EH (cell line): ENCODE data around the gene PAF1.
A peak's percentile ranks its signal among the peaks of the same experiment; 100 is the strongest.

Experiments used
- DNase-seq: peaks from one replicate; pipeline ENCODE4 v3.0.0-alpha.2; 2015; ENCODE audit warnings: low read depth

PAF1 gene

GRCh38 chr19:39390751-39391437 is at the start of gene PAF1, which contains the start of gene MED29:
PAF1 (minus strand) TSS chr19:39391106; CDS start chr19:39390864, 242 bp downstream.
MED29 (plus strand) TSS chr19:39391378; CDS start chr19:39391423, 45 bp downstream.
- peak; percentile 100 for DNase-seq

GRCh38 chr19:39438270-39438934 is 47.5 kb upstream of the PAF1 start:
- peak; percentile 67 for DNase-seq

- DNase-seq: no peak
These were observed 45.4 kb upstream of the PAF1 start for GRCh38 chr19:39436350-39436716.

DNA sequence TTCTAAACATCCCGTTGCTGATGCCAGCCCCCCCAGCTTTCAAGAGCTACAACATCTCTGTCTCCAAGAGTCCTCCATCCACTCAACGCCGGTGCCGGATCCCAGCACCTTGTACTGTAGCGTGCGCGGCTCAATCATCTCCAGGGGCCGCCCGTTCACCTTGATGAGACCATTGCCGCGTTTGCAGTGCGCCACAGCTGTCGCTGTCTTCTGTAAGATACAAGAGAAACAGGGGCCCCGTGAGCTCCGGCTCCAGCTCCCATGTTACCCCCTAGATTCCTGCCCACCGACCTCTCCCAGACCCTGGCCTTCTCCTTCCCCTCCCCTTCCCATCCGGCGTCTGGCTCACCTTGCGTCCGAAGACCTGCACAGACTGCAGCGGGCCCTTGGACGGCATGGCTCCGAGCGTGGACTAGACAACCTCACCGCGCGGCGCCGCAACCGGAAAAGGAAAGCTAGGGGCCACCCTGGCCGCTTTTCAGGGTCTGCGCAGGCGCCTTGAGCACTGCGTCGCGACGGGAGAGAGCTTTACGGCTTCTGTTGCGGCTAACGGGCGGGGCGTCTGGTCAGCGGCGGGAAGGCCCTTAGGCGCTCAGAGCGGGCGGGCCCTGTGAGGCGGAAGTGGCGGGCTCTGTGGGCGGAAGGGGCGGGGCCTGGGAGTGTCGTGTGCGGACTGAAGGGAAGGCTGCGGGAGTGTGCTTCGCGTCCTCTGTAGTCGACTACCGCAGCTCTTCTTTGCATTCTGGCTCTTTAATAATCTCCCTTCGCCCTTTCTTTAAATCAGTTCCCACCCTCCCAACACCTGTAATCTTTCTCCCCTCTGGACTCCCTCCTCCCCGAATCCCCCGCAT is 44.8 kb upstream of the PAF1 start, which contains the start of gene RPS16:
TSS of gene RPS16 (minus strand) at position 451 of the 851 bp plus-strand sequence. CDS start at position 397, 54 bp downstream.
- peak; percentile 98 for DNase-seq

DNA sequence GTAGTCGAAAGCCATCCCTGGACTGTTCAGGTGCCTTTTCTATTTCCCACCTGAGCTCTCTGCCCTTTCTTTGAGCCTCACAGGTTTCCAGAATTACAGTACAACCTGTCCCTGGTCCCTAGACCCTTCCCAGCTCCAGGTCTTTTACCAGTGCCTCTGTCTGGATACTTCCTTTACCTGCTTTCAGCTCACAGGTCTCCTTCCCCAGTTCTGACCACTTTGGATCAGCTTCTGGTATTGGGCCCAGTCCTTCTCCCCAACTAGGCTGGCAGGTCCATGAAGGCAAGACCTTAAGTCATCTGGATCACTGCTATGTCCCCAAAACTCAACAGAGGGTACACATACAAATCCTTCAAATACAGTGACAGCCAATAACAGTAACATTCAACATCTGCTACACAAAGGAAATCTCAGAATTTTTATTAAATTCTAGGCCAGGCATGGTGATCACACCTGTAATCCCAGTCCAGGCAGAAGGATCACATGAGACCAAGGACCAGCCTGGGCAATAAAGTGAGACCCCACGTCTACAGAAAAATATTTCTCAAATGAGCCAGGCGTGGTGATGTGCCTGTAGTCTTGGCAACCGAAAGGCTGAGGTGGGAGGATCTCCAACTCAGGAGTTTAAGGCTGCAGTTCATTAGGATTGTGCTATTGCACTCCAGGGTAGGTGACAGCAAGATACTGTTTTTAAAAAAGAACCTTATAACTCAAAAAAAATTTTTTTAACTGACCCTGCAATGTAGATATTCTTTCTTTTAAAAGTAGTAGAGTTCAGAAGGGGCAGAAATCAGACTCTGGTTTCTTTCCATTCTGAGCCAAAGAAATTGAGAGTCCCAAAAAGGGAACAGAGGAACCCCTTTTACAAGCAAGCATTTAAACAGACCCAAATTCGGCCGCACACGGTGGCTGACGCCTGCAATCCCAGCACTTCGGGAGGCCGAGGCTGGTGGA is 43.5 kb upstream of the PAF1 start:
- DNase-seq: peak; percentile 23

DNA sequence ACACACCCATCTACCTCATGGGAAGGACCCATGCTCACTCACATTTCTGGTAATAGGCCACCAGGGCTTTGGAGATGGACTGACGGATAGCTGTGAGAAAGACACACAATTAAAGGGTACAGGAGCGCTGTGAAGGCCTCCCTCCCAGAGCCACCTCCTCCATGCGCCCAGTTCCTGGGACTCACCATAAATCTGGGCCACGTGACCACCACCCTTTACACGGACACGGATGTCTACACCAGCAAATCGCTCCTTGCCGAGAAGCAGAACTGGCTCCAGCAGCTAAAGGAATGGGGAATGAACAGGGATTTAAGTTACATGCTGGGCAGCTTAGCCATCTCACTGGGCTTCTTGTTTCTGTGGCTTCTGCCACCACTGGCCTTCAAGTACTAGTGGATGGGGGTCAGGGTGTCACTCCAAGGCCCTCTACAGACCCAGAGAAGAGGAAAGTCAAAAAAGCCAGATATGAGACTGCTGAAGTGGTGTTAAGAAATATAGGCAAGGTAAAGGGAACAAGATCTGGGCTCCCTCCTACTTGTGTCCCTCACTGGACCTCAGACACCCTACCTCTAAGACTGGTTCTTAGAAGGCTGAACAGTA is 42.7 kb upstream of the PAF1 start:
- no peak for DNase-seq

DNA sequence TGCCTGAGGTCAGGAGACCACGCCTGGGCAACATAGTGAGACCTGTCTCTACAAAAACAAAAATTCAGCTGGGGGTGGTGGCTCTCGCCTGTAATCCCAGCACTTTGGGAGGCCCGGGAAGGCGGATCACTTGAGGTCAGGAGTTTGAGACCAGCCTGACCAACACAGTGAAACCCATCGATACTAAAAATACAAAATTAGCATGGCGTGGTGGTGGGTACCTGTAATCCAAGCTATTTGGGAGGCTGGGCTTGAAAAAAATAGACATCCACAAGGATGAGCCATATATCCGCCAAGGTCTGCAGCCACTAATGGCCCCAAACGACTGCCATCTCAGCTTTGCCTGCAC is 41.7 kb upstream of the PAF1 start:
- no peak for DNase-seq

GRCh38 chr19:39430675-39431593 is 40.0 kb upstream of the PAF1 start:
- peak; percentile 81 for DNase-seq

- peak; percentile 95 for DNase-seq
These were observed 37.6 kb upstream of the PAF1 start for GRCh38 chr19:39428283-39429112.

DNA sequence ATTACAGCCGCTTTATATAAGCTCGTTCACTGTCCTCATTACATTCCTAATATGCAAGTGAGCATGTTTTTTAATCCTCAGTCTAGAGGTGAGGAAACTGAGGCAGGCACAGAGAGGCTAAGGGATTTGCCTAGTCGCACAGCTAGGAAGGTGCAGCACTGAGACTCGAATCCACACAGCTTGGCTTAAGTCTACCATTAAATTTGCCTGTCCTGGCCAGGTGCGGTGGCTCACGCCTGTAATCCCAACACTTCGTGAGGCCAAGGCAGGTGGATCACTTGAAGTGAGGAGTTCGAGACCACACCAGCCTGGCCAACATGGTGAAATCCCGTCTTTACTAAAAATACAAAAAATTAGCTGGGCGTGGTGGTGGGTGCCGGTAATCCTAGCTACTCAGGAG is 36.8 kb upstream of the PAF1 start:
- no peak for DNase-seq

DNA sequence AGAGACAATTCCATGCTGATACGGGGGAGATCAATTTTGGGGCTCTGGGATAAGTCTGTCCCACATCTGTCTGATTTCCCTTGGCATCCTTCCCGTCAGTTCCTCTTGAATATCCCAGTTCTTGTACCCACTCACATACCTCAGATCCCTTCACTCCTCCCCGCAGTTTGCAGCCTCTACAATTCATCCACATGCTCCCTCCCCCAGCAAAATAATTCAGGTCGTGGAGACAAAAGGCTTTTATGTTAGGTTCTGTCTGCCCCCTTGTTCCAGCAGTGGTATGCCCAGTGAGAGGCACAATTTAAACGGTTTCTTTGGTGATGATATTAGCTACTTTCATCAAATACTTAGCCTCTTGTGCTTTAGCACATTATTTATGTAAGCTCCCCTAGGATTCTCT is 35.3 kb upstream of the PAF1 start:
- DNase-seq: no peak

DNA sequence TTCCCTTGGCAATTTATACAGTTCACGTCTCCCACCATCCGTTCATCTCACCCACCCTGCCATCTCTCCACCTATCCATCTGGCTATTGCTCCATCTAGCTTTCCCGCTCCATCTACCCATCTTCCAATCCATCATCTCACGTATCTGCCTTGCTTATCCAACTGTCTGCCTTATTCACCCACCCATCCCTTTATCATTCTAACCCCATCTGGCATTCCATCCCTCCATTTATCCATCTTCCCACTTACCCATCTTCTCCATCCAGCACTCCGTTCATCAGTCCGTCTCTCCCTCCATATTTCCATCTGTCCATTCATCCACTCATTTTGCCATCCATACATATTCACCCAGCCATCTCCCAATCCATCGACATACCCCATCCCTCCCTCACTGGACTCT is 34.8 kb upstream of the PAF1 start:
- DNase-seq: no peak

- no peak for DNase-seq
These were observed 34.0 kb upstream of the PAF1 start for GRCh38 chr19:39424934-39425333.

DNA sequence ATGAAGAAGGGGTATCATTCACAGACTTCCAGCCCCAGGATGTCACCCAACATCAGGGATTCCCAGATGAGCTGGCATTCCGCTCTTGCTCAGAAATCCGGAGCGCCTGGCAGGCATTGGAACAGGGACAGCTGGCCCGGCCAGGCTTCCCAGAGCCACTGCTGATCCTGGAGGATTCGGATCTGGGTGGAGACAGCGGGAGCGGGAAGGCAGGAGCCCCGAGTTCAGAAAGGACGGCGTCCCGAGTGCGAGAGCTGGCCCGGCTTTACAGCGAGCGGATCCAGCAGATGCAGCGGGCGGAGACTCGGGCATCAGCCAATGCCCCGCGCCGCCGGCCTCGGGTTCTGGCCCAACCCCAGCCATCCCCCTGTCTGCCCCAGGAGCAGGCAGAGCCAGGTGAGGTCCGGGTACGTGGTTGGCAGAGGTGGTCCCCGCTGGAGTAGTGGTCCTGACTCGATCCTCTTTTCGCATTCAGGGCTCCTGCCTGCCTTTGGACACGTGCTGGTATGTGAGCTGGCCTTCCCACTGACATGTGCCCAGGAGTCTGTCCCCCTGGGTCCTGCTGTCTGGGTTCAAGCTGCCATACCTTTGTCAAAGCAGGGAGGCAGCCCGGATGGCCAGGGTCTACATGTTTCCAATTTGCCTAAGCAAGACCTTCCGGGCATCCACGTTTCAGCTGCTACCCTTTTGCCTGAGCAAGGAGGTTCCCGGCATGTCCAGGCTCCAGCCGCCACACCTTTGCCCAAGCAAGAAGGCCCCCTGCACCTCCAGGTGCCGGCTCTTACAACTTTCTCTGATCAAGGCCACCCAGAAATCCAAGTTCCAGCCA is 32.6 kb upstream of the PAF1 start:
- DNase-seq: no peak

- DNase-seq: no peak
These were observed 31.1 kb upstream of the PAF1 start for GRCh38 chr19:39422020-39422419.

GRCh38 chr19:39420769-39421168 is 29.9 kb upstream of the PAF1 start:
- no peak for DNase-seq

DNA sequence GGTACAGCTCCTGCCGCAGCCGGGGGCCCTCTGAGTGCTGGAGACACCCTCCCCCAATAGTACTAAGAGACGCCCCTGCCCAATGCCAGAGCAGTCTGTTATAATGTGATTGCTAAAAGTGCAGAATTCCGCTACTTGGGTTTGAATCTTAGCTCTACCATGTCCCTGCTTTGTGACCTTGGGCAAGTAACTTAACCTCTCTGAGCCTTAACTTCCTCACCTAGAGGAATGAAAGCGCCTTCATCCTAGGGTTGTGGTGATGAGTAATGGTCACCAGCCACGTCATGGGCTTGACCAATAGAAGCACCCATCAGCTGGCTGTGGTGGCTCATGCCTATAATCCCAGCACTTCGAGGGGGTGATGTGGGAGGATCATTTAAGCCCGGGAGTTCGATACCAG is 28.1 kb upstream of the PAF1 start:
- no peak for DNase-seq

DNA sequence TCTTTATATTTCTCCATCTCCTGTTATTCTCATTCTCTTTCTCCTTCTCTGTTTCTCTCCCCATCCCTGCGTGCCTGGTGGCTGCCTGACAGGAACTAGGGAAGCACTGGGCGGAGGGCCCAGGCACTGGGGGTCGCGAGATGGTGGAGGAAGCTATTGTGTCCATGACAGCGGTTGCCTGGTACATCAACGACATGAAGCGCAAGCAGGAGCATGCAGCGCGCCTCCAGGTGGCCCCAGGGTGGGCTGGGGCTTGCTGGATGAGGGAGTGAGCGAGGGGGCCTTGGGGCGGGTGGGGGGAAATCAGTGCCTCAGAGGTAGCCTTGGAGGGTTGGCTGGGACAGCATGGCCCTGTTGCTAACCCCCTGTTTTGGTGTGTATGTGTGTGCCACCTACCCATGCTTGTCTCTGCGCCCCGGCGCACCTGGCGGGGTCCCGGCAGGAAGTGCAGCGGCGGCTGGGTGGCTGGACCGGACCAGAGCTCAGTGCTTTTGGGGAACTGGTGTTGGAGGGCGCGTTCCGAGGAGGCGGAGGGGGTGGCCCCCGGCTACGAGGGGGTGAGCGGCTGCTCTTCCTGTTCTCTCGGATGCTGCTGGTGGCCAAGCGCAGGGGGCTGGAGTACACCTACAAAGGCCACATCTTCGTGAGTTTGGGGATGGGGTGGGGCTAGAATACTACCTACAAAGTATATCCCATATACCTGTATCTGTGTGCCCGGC is 26.7 kb upstream of the PAF1 start:
- no peak for DNase-seq
